Right lung (tissue), 5 donors: ENCODE measurements around the gene TAS2R8. TPM values are rescaled to one million over a fixed set of nuclear protein-coding genes. Genes with fewer than 3 reads are reported as not detected.

Experiments used
- polyA plus RNA-seq, 5 donors: library from polyadenylated mRNA; unstranded; fragments of 120-200 nt; gene quantifications; one replicate each; pipeline versions ENCODE4 v1.2.1 to v1.2.3, GENCODE V29; 2013; ENCODE audit warnings: inconsistent platforms in 1 of 5, low replicate concordance in 1 of 5; ENCODE audit not compliant: insufficient read length in 5 of 5, insufficient read depth in 1 of 5

TAS2R8 gene
- polyA plus RNA-seq, 5 donors = not detected

Other genes starting within 250 kb of the TAS2R8 start
- 10 to 100 TPM; 31.3 to 56.6 (median 44.7) TPM for gene MAGOHB, start 193.7 kb downstream of the TAS2R8 start, polyA plus RNA-seq
- under 1 TPM; 0.54 to 0.85 (median 0.60) TPM for gene STYK1, start 133.2 kb downstream of the TAS2R8 start, polyA plus RNA-seq
- gene YBX3, start 84.0 kb downstream of the TAS2R8 start, polyA plus RNA-seq = 100 to 1,000 TPM; 123 to 182 (median 145) TPM
- gene TAS2R7, start 4.7 kb downstream of the TAS2R8 start, polyA plus RNA-seq = not detected
- not detected for gene TAS2R9, start 2.9 kb upstream of the TAS2R8 start, polyA plus RNA-seq
- gene TAS2R10, start 19.1 kb upstream of the TAS2R8 start, polyA plus RNA-seq = 1 to 10 TPM; 1.1 to 3.5 (median 2.4) TPM
- 10 to 100 TPM in 3 of 5 donors, 1 to 10 TPM in 2; 7.2 to 16.9 (median 11.4) TPM for gene PRR4, start 42.2 kb upstream of the TAS2R8 start, polyA plus RNA-seq
- 10 to 100 TPM in 4 of 5 donors, 1 to 10 TPM in 1; 7.2 to 20.8 (median 14.9) TPM for gene PRH1, start 77.0 kb upstream of the TAS2R8 start, polyA plus RNA-seq
- gene TAS2R13, start 102.3 kb upstream of the TAS2R8 start, polyA plus RNA-seq = under 1 TPM in 3 of 5 donors, not detected in 2; 0.10 to 0.30 (median 0.14) TPM
- under 1 TPM; 0.49 to 0.75 (median 0.71) TPM for gene PRH2, start 122.0 kb upstream of the TAS2R8 start, polyA plus RNA-seq
- 1 to 10 TPM; 3.6 to 6.0 (median 5.6) TPM for gene TAS2R14, start 132.0 kb upstream of the TAS2R8 start, polyA plus RNA-seq
- under 1 TPM in 3 of 5 donors, not detected in 2; 0.11 to 0.37 (median 0.26) TPM for gene TAS2R50, start 179.6 kb upstream of the TAS2R8 start, polyA plus RNA-seq
- gene TAS2R20, start 191.0 kb upstream of the TAS2R8 start, polyA plus RNA-seq = 1 to 10 TPM; 2.1 to 5.1 (median 3.4) TPM
- gene TAS2R19, start 215.3 kb upstream of the TAS2R8 start, polyA plus RNA-seq = 1 to 10 TPM; 1.5 to 3.4 (median 2.5) TPM
- gene TAS2R31, start 224.1 kb upstream of the TAS2R8 start, polyA plus RNA-seq = 1 to 10 TPM; 1.0 to 2.9 (median 2.1) TPM